ENCODE measurements around the gene NT5C3B. TPM values are rescaled to one million over a fixed set of nuclear protein-coding genes. Genes with fewer than 3 reads are reported as not detected.

Gene NT5C3B
- total RNA-seq, 6 donors from 2014 or later: 35.1 to 61.8 (median 37.5) TPM

- H3K36me3 ChIP-seq: peaks cover 0 to 4% (median 0%) of the 10 kb centered on the region in 4 donors
- H3K9me3 ChIP-seq: no peaks in the 10 kb centered on the region
- TF ChIP-seq POLR2AphosphoS5 (IDR thresholded peaks at IDR 0.05): peak in 1 of 2 donors; percentile 9
- no peak for TF ChIP-seq EP300 (IDR thresholded peaks at IDR 0.05)
- TF ChIP-seq POLR2A (IDR thresholded peaks at IDR 0.05): no peak
- H3K27ac ChIP-seq: peak within 1 kb of the TSS; percentile 46 to 81 (median 72)
- WGBS, 2 donors: 1 to 5% methylated on average over 19 to 34 of the region's 35 CpGs
- DNase-seq (peak in 1 of 2 donors; percentile 85), ATAC-seq (ENCODE audit: low FRiP score in 2 of 2) (peak; percentile 34 to 77)
- H3K27me3 ChIP-seq: peaks cover 0 to 6% (median 0%) of the 10 kb centered on the region in 4 donors
- H3K4me1 ChIP-seq: peaks cover 29 to 35% (median 32%) of the 10 kb centered on the region in 4 donors
- peak within 1 kb of the TSS; percentile 46 to 88 (median 65) for H3K4me3 ChIP-seq
Measured at GRCh38 chr17:41812381-41813151, 23.5 kb downstream of the NT5C3B start, which contains the start of gene FKBP10. TSS of gene FKBP10 (plus strand) at chr17:41813004. CDS start at chr17:41813035, 31 bp downstream.

GRCh38 chr17:41811549-41812380, 24.3 kb downstream of the NT5C3B start, which contains the start of gene P3H4:
TSS of gene P3H4 (minus strand) at chr17:41811949. CDS start at chr17:41811915, 34 bp downstream.
- 1% methylated on average over 26 to 60 of the region's 96 CpGs for WGBS, 2 donors
- Histone ChIP-seq H3K4me3 (peak within 1 kb of the TSS; percentile 46 to 88 (median 65)), H3K36me3 (peaks cover 0 to 4% (median 0%) of the 10 kb centered on the region in 4 donors), H3K4me1 (peaks cover 29 to 35% (median 32%) of the 10 kb centered on the region in 4 donors), H3K27me3 (peaks cover 0 to 6% (median 0%) of the 10 kb centered on the region in 4 donors), H3K9me3 (no peaks in the 10 kb centered on the region), H3K27ac (peak within 1 kb of the TSS; percentile 46 to 81 (median 72))
- ATAC-seq (ENCODE audit: low FRiP score in 2 of 2): peak; percentile 83 to 93
- DNase-seq: peak; percentile 81 to 96
- TF ChIP-seq POLR2A (IDR thresholded peaks at IDR 0.05) (peak in 1 of 4 donors; percentile 39), POLR2AphosphoS5 (IDR thresholded peaks at IDR 0.05) (no peak), CTCF (IDR thresholded peaks at IDR 0.05) (peak; percentile 63 to 92 (median 88))

GRCh38 chr17:41810659-41811548, 25.1 kb downstream of the NT5C3B start:
- Histone ChIP-seq H3K36me3 (peaks cover 0 to 4% (median 0%) of the 10 kb centered on the region in 4 donors), H3K9me3 (no peaks in the 10 kb centered on the region), H3K27me3 (peaks cover 0 to 6% (median 0%) of the 10 kb centered on the region in 4 donors), H3K4me3 (peak overlapping the region; percentile 46 to 88 (median 65)), H3K27ac (peak overlapping the region; percentile 46 to 81 (median 72)), H3K4me1 (peaks cover 29 to 35% (median 32%) of the 10 kb centered on the region in 4 donors)
- DNase-seq: no peak
- WGBS, 2 donors: 43 to 52% methylated on average over 19 to 20 of the region's 58 CpGs
- no peak for TF ChIP-seq CTCF (IDR thresholded peaks at IDR 0.05)
- ATAC-seq (ENCODE audit: low FRiP score in 2 of 2): peak in 1 of 2 donors; percentile 1

- DNase-seq (no peak), ATAC-seq (ENCODE audit: low FRiP score in 2 of 2) (no peak)
- no peaks in the 10 kb centered on the region for H3K9me3 ChIP-seq
- no peak overlapping the region for H3K4me3 ChIP-seq
- H3K27me3 ChIP-seq: peaks cover 0 to 1% (median 0%) of the 10 kb centered on the region in 4 donors
- 90 to 91% methylated on average over 4 to 8 of the region's 8 CpGs for WGBS, 2 donors
- H3K4me1 ChIP-seq: peaks cover 15 to 23% (median 20%) of the 10 kb centered on the region in 4 donors
- H3K36me3 ChIP-seq: peaks cover 0 to 4% (median 0%) of the 10 kb centered on the region in 4 donors
- no peak for TF ChIP-seq EP300 (IDR thresholded peaks at IDR 0.05)
- TF ChIP-seq POLR2A (IDR thresholded peaks at IDR 0.05): no peak
- TF ChIP-seq CTCF (IDR thresholded peaks at IDR 0.05): no peak
- no peak for TF ChIP-seq POLR2AphosphoS5 (IDR thresholded peaks at IDR 0.05)
- H3K27ac ChIP-seq: no peak overlapping the region
Measured at GRCh38 chr17:41806685-41807445, 29.2 kb downstream of the NT5C3B start.

All from upper lobe of left lung (tissue), 6 donors.